LoVo (cell line): Measurements from ENCODE around the gene PRKN.

Source experiments
- DNase-seq: peaks from one replicate; pipeline ENCODE4 v3.0.0-alpha.2; 2016; ENCODE audit warnings: low spot score

Gene PRKN

DNA sequence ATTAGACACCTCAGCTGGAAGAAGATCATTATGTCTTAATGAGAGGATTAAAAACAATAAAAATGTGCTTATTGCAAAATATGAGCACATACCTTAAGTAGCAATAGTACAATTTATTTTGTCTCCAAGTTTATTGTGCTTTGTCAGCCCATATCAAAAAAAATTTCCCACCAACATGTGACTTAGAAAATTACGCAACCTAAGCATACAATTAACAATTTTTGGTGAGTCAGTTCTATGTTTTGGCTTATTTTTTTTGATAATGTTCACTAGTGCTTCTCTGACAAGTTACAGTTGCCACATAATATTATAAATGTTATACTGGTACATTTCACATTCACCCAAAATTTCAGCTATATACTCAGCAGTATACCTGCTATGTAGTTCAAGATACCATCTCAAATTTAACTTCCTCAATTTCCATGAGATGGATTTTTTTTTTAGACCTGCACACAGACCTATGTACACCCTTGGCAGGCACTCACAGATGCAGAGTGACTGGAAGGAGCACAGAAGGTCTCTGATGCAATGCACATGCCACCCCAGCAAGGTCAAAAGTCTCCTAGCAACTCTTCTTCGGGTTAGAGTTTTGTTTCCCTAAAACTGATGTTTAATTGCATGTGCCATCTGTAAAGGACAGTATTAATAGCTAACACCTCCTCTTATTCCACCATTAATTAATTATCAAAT lies 112.4 kb downstream of the PRKN start:
- no peak for DNase-seq

DNA sequence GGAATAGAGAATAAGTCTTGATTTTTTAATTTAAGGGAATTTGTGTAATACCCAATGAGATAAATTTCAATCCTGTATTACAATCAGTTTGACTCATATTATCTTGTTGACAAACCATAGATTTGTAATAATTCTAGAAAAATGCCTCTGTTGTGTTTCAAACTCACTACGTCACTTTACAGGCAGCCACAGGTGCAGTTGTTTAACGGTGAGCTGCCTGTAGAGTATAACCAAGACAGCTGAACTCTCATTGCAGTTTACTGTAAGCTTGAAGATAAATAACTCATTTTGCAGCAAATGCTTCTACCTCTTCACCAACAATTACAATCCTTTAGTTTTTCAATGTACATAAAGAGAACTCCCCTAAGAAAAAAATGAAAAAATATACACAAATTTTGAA lies 114.3 kb downstream of the PRKN start:
- DNase-seq = no peak

DNA sequence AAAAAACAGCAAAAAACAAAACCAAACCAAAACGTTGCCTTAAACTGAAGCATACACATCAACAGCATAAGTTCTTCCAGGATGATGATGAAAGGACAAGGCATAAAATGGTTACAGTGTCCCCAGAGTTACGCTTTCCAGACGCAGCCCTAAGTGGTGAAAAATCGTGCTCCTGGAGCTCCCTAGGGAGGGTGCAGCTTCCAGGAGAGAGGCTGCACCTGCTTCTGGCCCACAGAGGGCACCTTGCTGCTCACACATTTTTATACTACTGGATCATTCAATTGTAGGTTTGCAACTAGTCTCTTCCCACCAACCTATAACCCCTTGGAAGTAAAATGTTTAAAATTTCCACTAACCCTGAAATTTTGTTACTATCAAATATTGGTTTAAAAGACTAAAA lies 115.0 kb downstream of the PRKN start:
- DNase-seq = no peak

DNA sequence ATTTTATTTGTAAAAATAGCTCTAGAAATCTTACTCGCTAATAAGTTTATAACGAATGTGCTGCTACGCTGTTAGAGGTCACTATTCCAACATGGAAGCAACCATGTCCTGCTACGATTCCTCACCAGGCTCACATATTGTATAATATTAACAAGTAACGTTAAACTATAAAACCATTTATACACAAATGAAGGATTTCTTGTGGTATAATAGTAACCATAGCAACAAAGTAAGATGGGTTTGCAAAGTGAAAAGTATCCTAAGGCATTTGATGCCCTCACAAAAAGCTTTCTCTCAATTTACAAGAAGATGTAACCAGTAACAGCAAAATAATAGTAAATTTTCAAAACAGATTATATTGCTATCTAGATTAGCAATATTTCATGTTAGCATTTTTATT lies 117.2 kb downstream of the PRKN start:
- DNase-seq = no peak

DNA sequence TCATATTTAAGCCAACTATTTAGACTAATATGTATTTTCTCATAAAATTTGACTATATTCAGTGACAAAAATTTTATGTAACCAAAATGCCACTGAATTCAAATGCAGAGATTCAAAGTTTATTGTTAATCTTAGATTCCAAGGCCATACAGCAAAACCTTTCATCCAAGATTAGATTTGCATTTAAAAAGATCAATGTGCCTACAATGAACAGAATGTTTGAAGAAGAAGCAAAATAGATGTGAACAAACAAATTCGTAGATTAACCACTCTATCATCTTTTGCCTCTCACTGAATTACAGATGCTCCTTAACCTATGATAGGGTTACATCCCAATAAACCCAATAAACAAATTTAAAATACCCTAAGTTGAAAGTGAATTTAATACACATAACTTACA lies 121.7 kb downstream of the PRKN start:
- no peak for DNase-seq

DNA sequence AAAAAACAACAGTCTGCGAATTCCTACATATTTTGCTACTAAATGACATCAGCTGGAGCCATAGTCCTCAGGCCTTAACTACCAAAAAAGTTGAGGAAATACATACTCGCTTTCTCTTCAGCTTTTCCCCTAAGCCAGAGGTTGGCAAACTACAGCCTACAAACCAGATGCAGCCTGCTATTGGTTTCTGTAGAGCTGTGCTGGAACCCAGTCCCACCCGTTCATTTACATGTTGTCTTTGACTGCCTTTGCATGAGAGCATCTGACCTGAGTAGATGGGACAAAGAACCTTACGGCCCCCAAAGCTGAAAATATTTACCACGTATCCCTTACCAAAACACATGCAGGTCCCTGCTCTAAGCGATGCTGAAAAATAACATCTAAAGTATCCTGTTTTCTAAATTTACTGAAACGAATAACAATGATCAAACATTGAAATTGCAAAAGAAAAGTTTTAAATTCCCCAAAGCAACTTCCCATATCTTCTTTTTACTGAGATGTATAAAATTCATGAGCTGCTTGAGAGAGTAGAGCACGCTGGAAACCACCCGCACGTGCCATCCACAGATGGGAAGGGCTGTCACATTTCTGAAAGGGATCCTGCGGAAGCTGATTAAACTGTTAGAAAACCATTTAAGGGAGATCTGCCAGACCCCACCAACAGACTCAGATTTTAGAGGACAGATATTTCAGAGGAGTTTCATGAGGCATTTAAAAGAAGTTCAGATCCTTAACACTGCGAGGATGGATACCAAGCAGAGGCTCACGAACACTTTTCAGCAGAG lies 124.1 kb downstream of the PRKN start:
- no peak for DNase-seq

DNA sequence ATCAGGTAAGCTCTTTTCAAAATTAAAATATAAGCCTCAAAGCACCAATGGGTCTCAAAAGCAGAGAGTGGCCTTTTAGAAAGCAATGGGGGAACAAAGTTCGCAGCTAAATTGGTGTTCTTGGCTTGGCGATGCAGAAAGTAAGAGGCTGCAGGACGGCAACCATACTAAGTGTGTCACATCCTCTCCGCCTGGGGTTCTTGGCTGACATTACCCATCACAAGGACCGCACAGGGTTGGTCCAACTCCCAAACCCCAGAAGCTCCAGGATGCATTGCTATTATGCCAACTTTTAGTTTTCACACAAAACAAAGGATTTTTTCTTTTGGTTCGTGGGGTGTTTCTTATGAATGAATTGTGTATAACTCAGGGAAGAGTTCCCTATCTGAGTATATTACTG lies 124.8 kb downstream of the PRKN start:
- DNase-seq = no peak

DNA sequence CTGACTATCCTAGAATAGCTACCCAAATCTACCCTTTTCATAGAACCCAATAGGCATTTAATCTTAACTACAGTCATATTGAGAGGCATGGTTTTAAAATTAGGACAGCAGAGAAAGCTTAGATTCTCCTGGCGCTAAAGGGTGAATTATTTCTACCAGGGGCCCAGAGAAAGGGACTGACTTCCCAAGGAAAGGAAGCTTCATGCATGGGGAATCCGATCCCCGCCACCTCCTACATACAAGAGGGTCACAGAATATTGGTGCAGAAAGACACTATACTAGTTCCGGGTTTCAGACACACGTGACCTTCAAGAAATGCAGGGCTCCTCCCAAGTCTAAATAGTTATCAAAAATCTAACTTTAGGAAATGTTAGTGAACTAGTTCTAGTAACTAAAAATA lies 130.9 kb downstream of the PRKN start:
- no peak for DNase-seq

DNA sequence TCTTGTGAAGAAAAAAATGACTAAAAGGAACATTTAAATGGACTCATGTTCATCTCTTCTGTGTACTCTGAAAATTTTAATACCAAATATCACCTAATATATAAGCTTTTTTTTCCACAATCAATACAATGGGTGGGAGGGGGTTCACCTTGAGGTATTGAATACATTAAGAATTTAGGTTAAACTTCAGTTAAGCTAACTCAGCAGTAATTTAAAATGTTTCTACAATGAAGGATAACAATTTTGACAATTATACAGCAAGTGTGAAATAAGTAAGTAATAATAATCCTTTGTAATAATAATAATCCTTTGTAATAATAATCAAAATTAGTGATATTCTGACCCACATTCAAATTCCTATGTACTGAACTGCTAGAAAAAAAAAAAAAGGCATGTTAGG lies 136.0 kb downstream of the PRKN start:
- DNase-seq = no peak

DNA sequence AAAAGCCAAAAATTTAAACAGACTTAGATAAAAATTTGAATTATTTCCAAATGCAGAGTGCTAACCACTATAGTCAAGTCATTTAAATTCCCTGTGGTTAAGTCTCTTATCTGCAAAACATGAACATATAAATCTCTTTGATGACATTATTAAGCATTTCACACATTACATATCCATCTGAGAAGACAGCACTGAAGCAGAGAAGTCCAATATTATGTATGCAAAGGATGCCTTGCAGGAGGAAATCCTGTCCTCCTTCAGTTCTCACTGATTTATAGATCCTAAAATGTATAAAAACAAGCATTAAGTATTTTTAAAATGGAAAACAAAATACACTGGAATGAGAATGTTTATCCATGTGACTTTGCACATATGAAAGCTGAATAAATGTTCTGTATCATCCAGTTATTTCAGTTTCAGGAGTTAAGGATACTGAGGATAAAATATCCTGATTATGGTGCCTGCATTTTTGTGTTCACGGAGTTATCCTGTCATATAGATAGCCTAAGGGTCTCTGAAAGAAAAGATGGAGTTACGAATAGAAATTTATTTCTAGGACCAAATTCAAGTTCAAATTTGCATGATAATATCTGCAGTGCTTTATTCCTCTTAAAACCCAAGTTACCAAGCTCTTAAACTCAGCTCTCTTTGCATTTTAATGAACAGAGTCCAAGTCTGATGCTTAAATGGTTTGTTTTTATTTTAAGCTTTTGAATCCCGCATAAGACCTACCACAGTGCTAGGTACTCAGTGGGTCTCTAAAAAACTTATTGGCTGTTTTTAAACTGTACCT lies 145.4 kb downstream of the PRKN start:
- no peak for DNase-seq

DNA sequence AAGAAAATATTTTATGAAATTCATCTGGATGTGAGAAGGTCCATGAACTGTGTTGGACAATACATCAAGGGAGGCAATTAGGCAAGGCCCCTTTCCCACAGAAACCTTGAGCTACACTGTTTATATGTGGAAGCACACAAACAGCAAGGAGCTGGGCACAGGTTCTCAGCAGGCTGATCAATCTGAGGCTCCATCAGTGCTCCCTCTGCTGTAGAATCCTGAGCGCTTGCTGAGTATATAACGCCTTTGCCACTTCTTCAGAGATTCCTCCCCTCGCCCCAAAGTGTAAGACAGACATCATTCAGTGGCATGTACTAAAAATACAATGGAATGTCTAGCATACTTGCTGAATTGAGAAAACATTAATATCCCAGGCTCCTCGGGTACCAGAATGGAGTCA lies 146.9 kb downstream of the PRKN start:
- no peak for DNase-seq

DNA sequence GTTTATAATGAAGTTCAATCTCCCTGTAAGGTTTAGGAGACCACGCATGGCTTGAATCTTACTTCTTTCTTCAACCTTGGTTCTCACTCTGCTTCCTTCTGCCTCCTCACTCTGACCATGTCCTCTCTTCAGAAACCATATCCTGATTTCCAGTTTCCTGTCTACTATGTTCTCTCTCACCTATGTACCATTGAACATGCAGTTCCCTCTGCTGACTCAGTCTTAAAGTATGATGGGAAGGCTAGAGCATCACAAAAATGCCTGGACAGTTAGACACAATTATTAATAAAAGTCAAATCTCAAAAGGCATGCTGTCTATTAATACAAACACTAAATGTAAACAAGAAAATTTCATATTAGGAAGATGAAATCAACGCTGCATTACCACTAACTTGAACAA lies 151.6 kb downstream of the PRKN start:
- no peak for DNase-seq

DNA sequence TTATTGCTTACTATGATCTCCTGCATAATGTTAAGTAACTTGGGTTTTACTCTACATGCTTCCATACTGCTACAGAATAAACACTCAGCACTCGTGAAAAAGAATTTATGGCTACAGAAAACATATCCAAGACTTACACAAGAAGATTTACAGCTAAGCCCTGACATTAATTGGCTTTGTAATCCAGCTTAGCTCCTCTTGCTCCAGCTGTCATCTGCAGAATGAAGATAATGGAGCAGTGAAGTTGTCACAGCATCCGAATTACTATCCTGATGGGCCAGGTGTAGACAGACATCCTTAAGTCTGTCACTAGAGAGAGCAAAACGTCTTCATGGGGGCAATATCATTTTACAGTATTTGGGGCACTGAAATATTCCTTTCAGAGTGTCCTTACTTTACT lies 155.3 kb downstream of the PRKN start:
- no peak for DNase-seq

DNA sequence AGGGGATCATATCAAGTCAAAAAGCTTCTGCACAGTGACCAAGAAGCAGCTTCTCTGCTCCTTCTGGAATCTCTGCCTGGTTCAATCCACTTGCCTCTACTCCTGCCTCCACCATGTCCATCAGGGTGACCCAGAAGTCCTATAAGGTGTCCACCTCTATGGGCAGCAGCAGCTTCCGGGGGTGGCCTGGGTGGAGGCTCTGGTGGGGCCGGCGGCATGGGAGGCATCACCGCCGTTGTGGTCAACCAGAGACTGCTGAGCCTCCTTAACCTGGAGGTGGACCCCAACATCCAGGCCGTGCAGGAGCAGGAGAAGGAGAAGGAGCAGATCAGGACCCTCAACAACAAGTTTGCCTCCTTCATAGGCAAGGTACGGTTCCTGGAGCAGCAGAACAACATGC lies 159.3 kb downstream of the PRKN start:
- DNase-seq = no peak

DNA sequence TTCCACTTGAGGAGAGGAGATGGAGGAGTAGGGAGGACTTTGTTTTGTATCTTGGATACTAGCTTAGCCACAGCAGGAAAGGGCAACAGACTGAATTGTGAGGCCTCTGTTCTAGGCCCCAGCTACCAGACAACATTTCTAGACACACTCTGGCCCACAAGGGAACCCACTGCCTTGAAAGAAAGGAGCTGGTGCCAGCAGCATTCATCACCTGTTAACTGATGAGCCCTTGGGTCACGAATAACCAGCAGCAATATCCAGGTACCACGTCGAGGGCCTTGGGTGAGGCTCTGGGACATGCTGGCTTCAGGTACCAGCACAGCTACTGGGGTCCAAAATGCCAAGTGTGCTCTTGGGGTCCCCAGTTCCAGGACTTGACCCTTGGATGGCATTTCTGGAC lies 165.5 kb downstream of the PRKN start:
- no peak for DNase-seq

DNA sequence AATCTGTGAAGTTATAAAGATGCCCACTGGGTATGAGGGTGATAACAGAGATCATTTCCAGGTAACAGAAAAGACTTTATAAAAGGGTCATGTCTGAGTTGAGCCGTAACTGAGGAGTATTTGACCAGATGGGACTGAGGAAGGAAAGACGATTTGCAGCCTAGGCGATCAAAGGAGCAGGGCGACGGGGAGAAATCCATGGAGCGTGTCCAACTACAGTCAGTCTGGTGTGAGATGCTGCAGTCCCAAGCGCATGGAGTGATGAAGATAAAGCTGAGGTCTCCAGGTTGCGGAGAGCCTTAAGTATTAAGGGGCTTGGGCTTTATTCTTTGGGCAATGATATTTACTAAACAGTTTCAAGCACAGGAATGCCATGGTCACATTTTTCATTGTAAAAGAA lies 166.7 kb downstream of the PRKN start:
- no peak for DNase-seq

DNA sequence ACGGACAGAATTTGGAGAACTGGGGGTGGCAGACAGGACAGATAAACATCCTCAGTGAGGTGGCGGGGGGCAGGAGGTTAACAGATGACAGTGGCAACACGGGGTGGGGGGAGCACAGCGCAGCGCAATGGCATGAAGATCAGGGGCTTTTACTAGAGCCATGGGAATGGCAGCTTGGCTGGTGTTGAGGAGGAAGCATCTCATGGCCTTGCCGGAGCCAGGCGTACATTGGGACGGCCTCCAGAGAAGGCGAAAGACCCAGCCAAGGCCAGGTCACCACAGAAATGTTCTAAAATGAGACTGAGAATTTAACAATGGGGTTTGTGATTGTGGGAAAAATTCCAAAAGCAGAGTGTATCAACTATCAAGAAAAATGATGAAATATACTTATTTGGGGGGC lies 173.0 kb downstream of the PRKN start:
- DNase-seq = no peak

DNA sequence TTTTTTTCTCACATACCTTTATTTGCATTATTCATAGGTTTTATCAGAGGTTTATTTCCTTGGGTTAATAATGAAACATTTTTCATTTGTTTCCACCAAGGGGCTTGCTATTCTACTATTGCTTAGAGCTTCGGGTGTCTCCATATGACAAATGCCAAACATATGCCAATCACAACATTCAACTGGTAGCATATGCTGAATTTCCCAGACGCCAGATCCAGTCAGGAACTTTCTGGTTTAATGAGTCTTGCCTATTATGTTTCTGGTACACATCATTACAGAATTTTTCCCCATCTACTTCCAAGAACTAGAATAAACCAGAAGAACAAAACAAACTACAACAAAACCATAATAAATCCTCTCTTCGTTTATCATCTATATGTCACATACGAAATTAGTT lies 180.7 kb downstream of the PRKN start:
- DNase-seq = no peak

DNA sequence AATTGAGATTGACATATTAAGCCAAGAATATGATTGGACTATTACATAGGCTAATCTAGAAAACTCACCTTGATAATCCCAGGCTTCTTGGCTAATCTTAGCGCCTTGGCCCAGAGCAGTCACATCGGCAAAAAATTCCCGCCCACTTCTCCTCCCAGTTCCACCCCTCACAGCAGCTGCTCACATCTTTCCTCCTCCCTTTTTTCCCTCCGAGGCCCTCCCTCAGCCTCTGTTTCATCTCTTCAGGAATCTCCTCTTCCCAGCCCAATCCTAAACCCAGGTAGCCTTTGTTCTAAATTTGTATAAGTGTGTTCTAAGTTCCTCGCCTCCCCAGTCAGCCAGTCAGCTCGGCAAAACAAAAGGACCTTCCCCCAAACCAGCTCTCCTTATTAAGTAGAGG lies 184.3 kb downstream of the PRKN start:
- no peak for DNase-seq

DNA sequence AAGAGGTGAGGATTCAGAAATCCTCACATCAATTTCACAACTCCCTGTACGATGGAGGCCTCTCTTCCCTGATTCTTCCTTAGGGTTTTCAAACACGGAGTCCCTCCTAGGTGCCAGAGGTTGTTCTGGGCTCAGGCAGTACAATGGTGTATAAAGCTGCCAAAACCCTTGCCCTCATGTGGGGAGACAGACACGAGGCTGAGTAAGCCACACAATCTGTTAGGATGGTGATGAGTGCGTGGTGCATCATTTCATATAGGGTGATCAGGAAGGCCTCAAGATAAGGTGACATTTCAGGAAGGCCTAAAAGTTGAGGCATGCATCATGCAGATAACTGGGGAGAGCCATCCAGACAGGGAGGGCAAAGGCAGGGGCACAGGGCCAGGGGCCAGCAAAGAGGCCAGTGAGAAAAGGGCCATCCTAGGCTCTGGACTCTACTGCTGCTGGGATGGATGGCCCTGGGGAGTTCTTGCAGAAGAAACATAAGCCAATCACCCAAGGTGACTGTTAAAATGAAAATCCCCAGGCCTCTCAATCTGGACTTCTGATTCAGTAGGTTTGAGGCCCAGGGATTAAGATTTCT lies 186.5 kb downstream of the PRKN start:
- DNase-seq = no peak

DNA sequence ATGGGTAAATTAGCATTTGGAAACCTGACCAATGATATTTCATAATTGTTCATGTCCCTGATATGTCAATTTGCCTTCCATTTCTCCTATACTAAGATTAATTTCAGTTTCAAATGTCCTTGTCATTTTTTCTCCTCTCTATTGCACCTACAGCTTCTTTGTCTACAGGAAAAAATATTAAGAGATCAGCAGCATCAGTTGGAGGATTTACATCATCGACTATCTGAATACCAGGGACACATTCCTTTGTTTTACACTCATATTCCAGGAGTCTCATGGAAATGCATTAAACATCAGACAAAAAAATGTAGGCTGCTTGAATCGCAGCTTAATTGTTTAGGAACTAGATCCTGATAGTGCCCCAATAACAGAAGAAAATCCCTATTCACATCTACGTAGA lies 188.2 kb downstream of the PRKN start:
- DNase-seq = no peak

DNA sequence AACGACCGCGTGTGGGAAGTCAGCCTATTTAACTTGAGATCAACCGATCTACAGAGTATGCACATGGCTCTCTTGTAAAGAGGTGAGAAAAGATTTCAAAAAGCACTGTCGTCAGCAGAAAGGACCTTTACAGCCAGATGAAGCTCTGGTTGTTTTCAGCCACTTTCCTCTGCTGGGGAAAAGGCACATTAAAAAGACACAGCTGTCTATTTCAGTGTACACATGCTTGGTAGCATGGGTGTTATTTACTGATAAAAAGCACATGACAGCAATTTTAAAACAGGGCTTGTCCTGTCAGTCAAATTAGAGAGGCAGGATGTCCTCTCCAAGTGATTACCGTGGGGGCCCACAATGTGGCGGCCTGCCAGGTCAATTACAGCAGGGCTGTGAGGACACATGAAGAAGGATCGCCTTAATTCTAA lies 188.9 kb downstream of the PRKN start:
- no peak for DNase-seq

DNA sequence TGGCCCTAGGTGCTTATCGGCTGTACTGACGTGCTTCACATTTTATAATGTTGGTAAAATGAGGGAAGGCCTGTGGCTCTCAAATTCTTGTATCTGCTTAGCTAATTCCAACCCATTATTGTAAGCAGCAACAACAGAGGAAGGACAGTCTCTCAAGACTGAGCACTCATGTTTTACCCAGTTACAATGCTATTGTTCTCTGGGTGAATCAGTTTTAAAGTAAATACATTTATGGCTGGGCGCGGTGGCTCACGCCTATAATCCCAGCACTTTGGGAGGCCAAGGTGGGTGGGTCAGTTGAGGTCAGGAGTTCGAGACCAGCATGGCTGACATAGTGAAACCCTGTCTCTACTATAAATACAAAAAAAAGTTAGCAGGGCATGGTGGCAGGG lies 194.6 kb downstream of the PRKN start:
- DNase-seq = no peak
